HCT116 (cell line): ENCODE data around the gene HPS1.

ENCODE experiments used
- EGR1 ChIP-seq: IDR thresholded peaks from 2 replicates; pipeline ENCODE4 v1.6.1; 2012; ENCODE audit warnings: low read depth
- EZH2 ChIP-seq: fragments of 200-600 bp; sonication (generic); IDR thresholded peaks from 2 replicates; pipeline ENCODE4 v1.6.1; 2017; ENCODE audit warnings: antibody characterized with exemption, mixed run types
- EZH2phosphoT487 ChIP-seq: fragments of 200-600 bp; IDR thresholded peaks from 2 replicates; pipeline ENCODE4 v1.6.1; 2018; ENCODE audit warnings: antibody characterized with exemption, borderline replicate concordance
- JUND ChIP-seq: IDR thresholded peaks from 2 replicates; pipeline ENCODE4 v1.6.1; 2012
- POLR2A ChIP-seq: IDR thresholded peaks from 2 replicates; pipeline ENCODE4 v1.7.0; 2011; ENCODE audit warnings: borderline replicate concordance; ENCODE audit not compliant: insufficient read depth, insufficient read length; ENCODE audit errors: extremely low read depth
- RAD21 ChIP-seq: IDR thresholded peaks from 2 replicates; pipeline ENCODE4 v1.6.1; 2012; ENCODE audit warnings: low read depth, mild to moderate bottlenecking
- SP1 ChIP-seq: IDR thresholded peaks from 2 replicates; pipeline ENCODE4 v1.6.1; 2012; ENCODE audit warnings: low read depth
- TCF7L2 ChIP-seq: IDR thresholded peaks from 2 replicates; pipeline ENCODE4 v1.7.0; 2011; ENCODE audit warnings: borderline replicate concordance, inconsistent platforms; ENCODE audit not compliant: insufficient read depth, insufficient read length; ENCODE audit errors: extremely low read depth
- YY1 ChIP-seq: IDR thresholded peaks from 2 replicates; pipeline ENCODE4 v1.6.1; 2011; ENCODE audit warnings: low read length, low read depth, moderate library complexity, mild to moderate bottlenecking; ENCODE audit not compliant: insufficient replicate concordance; ENCODE audit errors: extremely low read depth
- ZFX ChIP-seq: fragments of 450-650 bp; IDR thresholded peaks from 2 replicates; pipeline ENCODE4 v1.6.1; 2017
- TF ChIP-seq, protein P1 (sequence below), 3 experiments: fragments of 200-600 bp in 1 of 3; sonication (generic) in 1 of 3; IDR thresholded peaks in 2 of 3; conservative IDR thresholded peaks in 1 of 3; 2 replicates each; pipeline ENCODE4 v1.5.1; 2012 to 2017; ENCODE audit warnings: low read depth in 2 of 3, low read length in 2 of 3, antibody characterized with exemption in 1 of 3, borderline replicate concordance in 1 of 3, control low read depth in 1 of 3, mild to moderate bottlenecking in 1 of 3, mixed read lengths in 1 of 3, mixed run types in 1 of 3, moderate library complexity in 1 of 3; ENCODE audit not compliant: insufficient read depth in 1 of 3

DNA sequence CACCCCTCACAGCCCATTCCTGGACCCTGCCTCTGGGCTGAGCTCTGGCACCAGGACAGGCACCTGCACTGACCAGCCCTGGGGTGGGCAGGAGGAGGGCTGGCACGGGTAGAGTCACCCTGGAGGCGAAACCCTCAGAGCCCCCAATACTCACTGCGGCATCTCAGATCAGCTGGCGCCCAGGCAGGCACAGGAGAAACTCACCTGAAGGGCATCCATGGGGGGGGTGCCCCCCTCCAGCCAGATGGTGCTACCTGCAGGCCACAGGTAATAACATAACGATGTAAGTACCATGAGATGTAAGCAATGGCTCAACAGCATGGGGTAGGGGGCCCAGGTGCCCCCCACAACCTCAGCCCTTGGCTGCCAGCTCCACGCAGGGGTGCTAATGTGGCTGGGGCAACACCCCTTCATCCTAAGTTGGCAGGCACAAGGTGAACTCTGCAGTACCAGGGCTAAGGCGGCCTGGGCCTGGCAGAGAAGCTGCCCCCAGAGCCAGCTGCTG, 19.7 kb downstream of the HPS1 start:
- TF ChIP-seq ZFX (no peak), YY1 (no peak), TCF7L2 (no peak), EZH2 (no peak), EGR1 (no peak), EZH2phosphoT487 (no peak), SP1 (no peak), RAD21 (no peak), JUND (no peak), POLR2A (no peak)
- TF ChIP-seq, protein P1, sequence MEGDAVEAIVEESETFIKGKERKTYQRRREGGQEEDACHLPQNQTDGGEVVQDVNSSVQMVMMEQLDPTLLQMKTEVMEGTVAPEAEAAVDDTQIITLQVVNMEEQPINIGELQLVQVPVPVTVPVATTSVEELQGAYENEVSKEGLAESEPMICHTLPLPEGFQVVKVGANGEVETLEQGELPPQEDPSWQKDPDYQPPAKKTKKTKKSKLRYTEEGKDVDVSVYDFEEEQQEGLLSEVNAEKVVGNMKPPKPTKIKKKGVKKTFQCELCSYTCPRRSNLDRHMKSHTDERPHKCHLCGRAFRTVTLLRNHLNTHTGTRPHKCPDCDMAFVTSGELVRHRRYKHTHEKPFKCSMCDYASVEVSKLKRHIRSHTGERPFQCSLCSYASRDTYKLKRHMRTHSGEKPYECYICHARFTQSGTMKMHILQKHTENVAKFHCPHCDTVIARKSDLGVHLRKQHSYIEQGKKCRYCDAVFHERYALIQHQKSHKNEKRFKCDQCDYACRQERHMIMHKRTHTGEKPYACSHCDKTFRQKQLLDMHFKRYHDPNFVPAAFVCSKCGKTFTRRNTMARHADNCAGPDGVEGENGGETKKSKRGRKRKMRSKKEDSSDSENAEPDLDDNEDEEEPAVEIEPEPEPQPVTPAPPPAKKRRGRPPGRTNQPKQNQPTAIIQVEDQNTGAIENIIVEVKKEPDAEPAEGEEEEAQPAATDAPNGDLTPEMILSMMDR (IDR thresholded peaks at IDR 0.05 in 2 of 3, conservative IDR thresholded peaks at IDR 0.05 in 1 of 3; ENCODE audit: borderline replicate concordance in 1 of 3, insufficient read depth in 1 of 3, low read depth in 2 of 3, low read length in 2 of 3), result no peak
